GM12878 (cell line): ENCODE data around the gene CDH16. TPM values are rescaled to one million over a fixed set of nuclear protein-coding genes. Genes with fewer than 3 reads are reported as not detected.

Source experiments
- ATAC-seq: fragments of 200-7000 bp; cut with Tn5 transposase; 3 replicates; pipeline ENCODE4 v1.9.1; 2020; ENCODE audit warnings: mild to moderate bottlenecking, moderate library complexity
- BruUV-seq: library from RNA; stranded (reverse); fragments of 400-500 nt; replicated peaks from 2 replicates; lab custom pipeline; 2021; lab: Mats Ljungman, UMichigan
- CTCF ChIA-PET: fragments of 300-600 bp; sonication (Branson Sonifier 250); formaldehyde crosslinking; extraction: SDS; loops from one replicate; lab custom pipeline; 2021; ENCODE audit warnings: inconsistent platforms; lab: Yijun Ruan, JAX
- POLR2A ChIA-PET: fragments of 350-600 bp; formaldehyde crosslinking; extraction: SDS; loops from one replicate; lab custom pipeline; 2021; ENCODE audit warnings: inconsistent platforms; lab: Charles Lee
- RAD21 ChIA-PET: fragments of 300-600 bp; sonication (Branson Sonifier 250); formaldehyde crosslinking; loops from one replicate; lab custom pipeline; 2023; ENCODE audit warnings: antibody characterized with exemption; ENCODE audit not compliant: unreplicated experiment; lab: Charles Lee
- SMC1A ChIA-PET: fragments of 300-600 bp; sonication (Branson Sonifier 250); formaldehyde crosslinking; loops from one replicate; lab custom pipeline; 2023; ENCODE audit not compliant: unreplicated experiment, uncharacterized antibody; lab: Charles Lee
- DNase-seq: peaks from one replicate; pipeline ENCODE4 v3.0.0-alpha.2; 2011; ENCODE audit warnings: low read depth, low spot score
- FAIRE-seq: peaks from 3 replicates; lab custom pipeline; 2011; peaks lifted over from hg19 to GRCh38; lab: Jason Lieb, UNC
- H2AFZ ChIP-seq: 2 replicates; pipeline ENCODE4 v1.6.0; 2011; ENCODE audit warnings: low read depth, low read length, control low read depth; ENCODE audit not compliant: control insufficient read depth
- H3K27ac ChIP-seq: 2 replicates; pipeline ENCODE4 v1.5.1; 2011; ENCODE audit warnings: control low read depth; ENCODE audit not compliant: control insufficient read depth, insufficient read depth
- H3K27me3 ChIP-seq, 2 experiments: replicated peaks in 1 of 2; 2 replicates each; pipeline versions ENCODE4 v1.6.0 to v1.6.1; 2011; ENCODE audit warnings: low read length in 1 of 2; ENCODE audit not compliant: control insufficient read depth in 2 of 2, insufficient read depth in 2 of 2
- H3K36me3 ChIP-seq, 2 experiments: 2 replicates each; pipeline ENCODE4 v1.5.1; 2011; ENCODE audit warnings: low read length in 1 of 2; ENCODE audit not compliant: control insufficient read depth in 2 of 2, insufficient read depth in 2 of 2
- H3K4me1 ChIP-seq: 2 replicates; pipeline ENCODE4 v1.6.1; 2011; ENCODE audit warnings: mild to moderate bottlenecking, low read length, moderate library complexity, mixed read lengths; ENCODE audit not compliant: control insufficient read depth, insufficient read depth
- H3K4me2 ChIP-seq: 2 replicates; pipeline ENCODE4 v1.6.0; 2011; ENCODE audit warnings: control low read depth; ENCODE audit not compliant: control insufficient read depth, insufficient read depth
- H3K4me3 ChIP-seq: fragments of 200-600 bp; sonication (generic); 2 replicates; pipeline ENCODE4 v1.5.1; 2016
- H3K79me2 ChIP-seq: 2 replicates; pipeline ENCODE4 v1.6.0; 2011; ENCODE audit warnings: low read length; ENCODE audit not compliant: control insufficient read depth, insufficient read depth
- H3K9ac ChIP-seq: 2 replicates; pipeline ENCODE4 v1.8.0; 2011; ENCODE audit warnings: low read length, control low read depth, mixed read lengths; ENCODE audit not compliant: control insufficient read depth, insufficient read depth
- H3K9me3 ChIP-seq: replicated peaks from 3 replicates; pipeline ENCODE4 v1.5.1; 2011; ENCODE audit warnings: mild to moderate bottlenecking, low read length; ENCODE audit not compliant: control insufficient read depth, insufficient read depth
- H4K20me1 ChIP-seq: 2 replicates; pipeline ENCODE4 v1.6.0; 2011; ENCODE audit not compliant: control insufficient read depth, insufficient read depth
- CBX5 ChIP-seq: sonication (generic); IDR thresholded peaks from 2 replicates; pipeline ENCODE4 v1.6.1; 2016; ENCODE audit warnings: low read depth, moderate library complexity, mild to moderate bottlenecking, inconsistent platforms
- CREB1 ChIP-seq: IDR thresholded peaks from 2 replicates; pipeline ENCODE4 v1.6.1; 2012; ENCODE audit warnings: low read depth, mild to moderate bottlenecking, inconsistent platforms
- CREM ChIP-seq: IDR thresholded peaks from 2 replicates; pipeline ENCODE4 v1.6.1; 2014; ENCODE audit warnings: antibody characterized with exemption, low read depth
- JUND ChIP-seq: IDR thresholded peaks from 2 replicates; pipeline ENCODE4 v1.6.1; 2012; ENCODE audit warnings: low read depth, mild to moderate bottlenecking, low read length, improper control_type of control experiment, moderate library complexity
- KLF5 ChIP-seq: fragments of 450-650 bp; IDR thresholded peaks from 2 replicates; pipeline ENCODE4 v1.6.1; 2014; ENCODE audit warnings: mild to moderate bottlenecking; ENCODE audit not compliant: partially characterized antibody
- NBN ChIP-seq: fragments of 450-650 bp; IDR thresholded peaks from 2 replicates; pipeline ENCODE4 v1.6.1; 2016
- NFYA ChIP-seq: IDR thresholded peaks from 2 replicates; pipeline ENCODE4 v1.6.1; 2011; ENCODE audit warnings: low read depth, mild to moderate bottlenecking, low read length, improper control_type of control experiment, borderline replicate concordance
- NKRF ChIP-seq: fragments of 450-650 bp; conservative IDR thresholded peaks from 2 replicates; pipeline ENCODE4 v1.6.1; 2017; ENCODE audit warnings: mild to moderate bottlenecking, moderate library complexity
- NR2C2 ChIP-seq: IDR thresholded peaks from 2 replicates; pipeline ENCODE4 v1.6.1; 2011; ENCODE audit warnings: borderline replicate concordance, low read depth; ENCODE audit not compliant: control insufficient read depth, insufficient read length
- SMARCA5 ChIP-seq: fragments of 450-650 bp; IDR thresholded peaks from 2 replicates; pipeline ENCODE4 v1.6.1; 2017; ENCODE audit warnings: mild to moderate bottlenecking
- SRF ChIP-seq, 2 experiments: IDR thresholded peaks; 2 replicates each; pipeline ENCODE4 v1.6.1; 2011; ENCODE audit warnings: low read depth in 2 of 2, low read length in 2 of 2, mild to moderate bottlenecking in 1 of 2, moderate library complexity in 1 of 2
- YY1 ChIP-seq: IDR thresholded peaks from 2 replicates; pipeline ENCODE4 v1.6.1; 2011; ENCODE audit warnings: low read depth, mild to moderate bottlenecking, low read length
- ZSCAN29 ChIP-seq: fragments of 450-650 bp; IDR thresholded peaks from 2 replicates; pipeline ENCODE4 v1.6.1; 2017; ENCODE audit warnings: mild to moderate bottlenecking, moderate library complexity
- WGBS: methylation state at CpG from one replicate; pipeline ENCODE4 v1.1.6; 2016; ENCODE audit warnings: low lambda C conversion rate; ENCODE audit not compliant: insufficient replicate concordance, insufficient coverage; ENCODE audit errors: missing lambda C conversion rate; 5-methylcytosine and 5-hydroxymethylcytosine counted together
- in situ Hi-C: fragments of 300-500 bp; cut with MboI; formaldehyde crosslinking; loops from 9 replicates; pipeline ENCODE4 v1.14.3; 2018; ENCODE audit warnings: mixed read lengths
- intact Hi-C: fragments of 100-400 bp; cut with micrococcal nuclease; formaldehyde crosslinking; loops from one replicate; pipeline ENCODE4 v1.14.2; 2022; ENCODE audit not compliant: unreplicated experiment
- polyA plus RNA-seq, 11 experiments: library from polyadenylated mRNA; depleted of rRNA in 4 of 11; unstranded in 6 of 11; stranded (reverse) in 5 of 11; fragments of >200 nt; fragmentation: Nextera tagmentation in 4 of 11; fragmentation: Illumina TruSeq in 1 of 11; extraction: Ambion mirVana in 4 of 11; extraction: Trizol in 1 of 11; gene quantifications; 1 replicate in 1 of 11; 2 replicates in 10 of 11; pipeline versions ENCODE4 v1.2.1 to v1.2.3, GENCODE V29; 2011 to 2016; ENCODE audit warnings: inconsistent platforms in 2 of 11, missing spikeins in 2 of 11, low read depth in 1 of 11
- total RNA-seq, 4 experiments: library from RNA; depleted of rRNA in 3 of 4; stranded (reverse); fragments of >200 nt in 3 of 4; fragmentation: Illumina TruSeq in 1 of 4; extraction: Trizol in 1 of 4; gene quantifications; 2 replicates each; pipeline versions ENCODE4 v1.2.1 to v1.2.3, GENCODE V29; 2013 to 2021

Gene CDH16
- total and polyA plus RNA-seq, 10 of the 15 experiments (the other 5 are each of a cell fraction or from before 2014, with no cell fraction given): 0.05 TPM; not detected in 9

- intact Hi-C loops (no loop called here), in situ Hi-C loops (no loop called here)
- Histone ChIP-seq H3K9ac (no peak overlapping the region), H3K4me1 (peaks cover 29% of the 10 kb centered on the region), H4K20me1 (no peaks in the 10 kb centered on the region), H3K4me2 (no peak overlapping the region), H3K27ac (no peak overlapping the region), H3K4me3 (no peak overlapping the region), H3K79me2 (no peaks in the 10 kb centered on the region), H3K27me3 (peaks cover 0 to 3% of the 10 kb centered on the region in 2 experiments; a peak in 3 of 4 replicates), H2AFZ (no peak overlapping the region), H3K9me3 (no peaks in the 10 kb centered on the region), H3K36me3 (no peaks in the 10 kb centered on the region)
- TF ChIP-seq CBX5: no peak
- TF ChIP-seq CREB1: no peak
- no peak for TF ChIP-seq KLF5
- no peak for TF ChIP-seq ZSCAN29
- no peak for TF ChIP-seq NKRF
- TF ChIP-seq CREM: no peak
- no peak for TF ChIP-seq JUND
- no peak for TF ChIP-seq NR2C2
- no peak for TF ChIP-seq SMARCA5
- TF ChIP-seq YY1: no peak
- no peak for TF ChIP-seq NBN
- no peak for TF ChIP-seq NFYA
- no peak for TF ChIP-seq SRF (IDR thresholded peaks at IDR 0.05; ENCODE audit: low read depth in 2 of 2, low read length in 2 of 2)
- ChIA-PET RAD21 (no interaction called here), POLR2A (no interaction called here), SMC1A (no interaction called here), CTCF (interaction anchor here (6.7 kb wide), 1 partner anchor 30 kb away, joined by 77 read pairs; no protein-coding TSS in a partner anchor)
- no TSS peak for BruUV-seq
- DNase-seq (no peak), ATAC-seq (no peak), FAIRE-seq (no peak)
- WGBS: 52% methylated on average over 3 of the region's 3 CpGs
These were observed 5.2 kb upstream of the CDH16 start for GRCh38 chr16:66923866-66924265.
